RWPE1 (cell line): ENCODE data around the gene EFCAB7.

Experiments used
- CTCF ChIA-PET: fragments of 350-600 bp; sonication (Branson Sonifier 250); formaldehyde crosslinking; extraction: SDS; loops from one replicate; lab custom pipeline; 2021; lab: Yijun Ruan, JAX
- POLR2A ChIA-PET: fragments of 400-600 bp; formaldehyde crosslinking; extraction: SDS; loops from one replicate; lab custom pipeline; 2020; ENCODE audit warnings: antibody characterized with exemption; ENCODE audit not compliant: low non-redundant PET; lab: Yijun Ruan, JAX
- DNase-seq: peaks from one replicate; pipeline ENCODE4 v3.0.0; 2012; ENCODE audit warnings: low spot score
- H3K27ac ChIP-seq: fragments of 450-650 bp; 2 replicates; pipeline ENCODE4 v1.5.1; 2017
- TF ChIP-seq, protein P1 (sequence below): fragments of 450-650 bp; conservative IDR thresholded peaks from 2 replicates; pipeline ENCODE4 v1.5.1; 2017; ENCODE audit warnings: low read depth, mild to moderate bottlenecking

EFCAB7 gene

GRCh38 chr1:63602629-63603028 is 79.3 kb downstream of the EFCAB7 start:
- CTCF ChIA-PET: no interaction called here
- no peak overlapping the region for H3K27ac ChIP-seq
- no peak for DNase-seq
- POLR2A ChIA-PET: no interaction called here
- TF ChIP-seq, protein P1, sequence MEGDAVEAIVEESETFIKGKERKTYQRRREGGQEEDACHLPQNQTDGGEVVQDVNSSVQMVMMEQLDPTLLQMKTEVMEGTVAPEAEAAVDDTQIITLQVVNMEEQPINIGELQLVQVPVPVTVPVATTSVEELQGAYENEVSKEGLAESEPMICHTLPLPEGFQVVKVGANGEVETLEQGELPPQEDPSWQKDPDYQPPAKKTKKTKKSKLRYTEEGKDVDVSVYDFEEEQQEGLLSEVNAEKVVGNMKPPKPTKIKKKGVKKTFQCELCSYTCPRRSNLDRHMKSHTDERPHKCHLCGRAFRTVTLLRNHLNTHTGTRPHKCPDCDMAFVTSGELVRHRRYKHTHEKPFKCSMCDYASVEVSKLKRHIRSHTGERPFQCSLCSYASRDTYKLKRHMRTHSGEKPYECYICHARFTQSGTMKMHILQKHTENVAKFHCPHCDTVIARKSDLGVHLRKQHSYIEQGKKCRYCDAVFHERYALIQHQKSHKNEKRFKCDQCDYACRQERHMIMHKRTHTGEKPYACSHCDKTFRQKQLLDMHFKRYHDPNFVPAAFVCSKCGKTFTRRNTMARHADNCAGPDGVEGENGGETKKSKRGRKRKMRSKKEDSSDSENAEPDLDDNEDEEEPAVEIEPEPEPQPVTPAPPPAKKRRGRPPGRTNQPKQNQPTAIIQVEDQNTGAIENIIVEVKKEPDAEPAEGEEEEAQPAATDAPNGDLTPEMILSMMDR: no peak

GRCh38 chr1:63603810-63604209 is 80.5 kb downstream of the EFCAB7 start:
- ChIA-PET POLR2A (no interaction called here), CTCF (no interaction called here)
- DNase-seq: no peak
- TF ChIP-seq, protein P1: no peak
- H3K27ac ChIP-seq: no peak overlapping the region

- TF ChIP-seq, protein P1: no peak
- H3K27ac ChIP-seq: no peak overlapping the region
- ChIA-PET CTCF (interaction anchor here (1.6 kb wide), 1 partner anchor 84 kb away, joined by 4 read pairs; no protein-coding TSS in a partner anchor), POLR2A (no interaction called here)
- no peak for DNase-seq
Measured at GRCh38 chr1:63607322-63607721, 84.0 kb downstream of the EFCAB7 start.

DNA sequence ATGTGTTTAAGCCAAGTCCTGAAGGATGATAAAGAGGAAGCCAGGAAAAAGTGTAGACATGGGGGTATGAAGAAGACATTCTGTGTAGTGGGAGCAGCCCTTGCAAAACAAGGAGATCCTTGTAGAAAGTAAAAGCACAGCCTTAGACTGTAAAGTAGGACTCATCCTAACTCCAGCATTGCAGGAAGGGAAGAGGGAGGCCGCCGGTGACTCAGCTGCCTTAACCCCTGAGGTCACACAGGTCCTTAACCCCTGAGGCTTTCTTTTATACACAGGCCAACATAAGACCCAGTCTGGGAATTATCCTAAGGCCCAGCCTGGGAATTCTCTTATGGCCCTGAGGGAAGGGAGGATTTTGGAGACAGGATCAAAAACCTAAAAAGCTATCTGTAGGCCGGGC is 87.9 kb downstream of the EFCAB7 start:
- CTCF ChIA-PET: interaction anchor here (0.5 kb wide), 2 partner anchors 324 to 420 kb away, joined by 3 read pairs; no protein-coding TSS in a partner anchor
- POLR2A ChIA-PET: no interaction called here
- TF ChIP-seq, protein P1: no peak
- peak; percentile 14 for DNase-seq
- no peak overlapping the region for H3K27ac ChIP-seq

DNA sequence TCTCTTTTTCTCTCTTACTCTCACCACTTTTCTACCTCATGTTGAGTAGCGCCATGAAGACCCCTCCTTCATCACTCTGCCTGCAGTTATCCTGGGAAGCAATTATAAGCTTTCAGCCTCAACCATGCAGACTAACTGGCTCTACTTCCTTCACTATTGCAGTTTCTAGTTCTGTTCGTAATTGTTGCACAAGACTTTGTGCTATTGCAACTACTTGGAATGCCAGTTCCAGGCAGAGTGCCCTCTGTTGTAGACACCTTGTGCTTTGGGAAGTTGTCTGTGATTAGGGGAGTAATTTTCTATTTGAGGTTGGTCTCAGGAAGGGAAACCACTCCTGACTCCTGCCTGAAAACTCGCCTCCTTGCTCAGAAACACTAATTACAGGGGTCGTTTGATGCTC is 89.2 kb downstream of the EFCAB7 start:
- DNase-seq: no peak
- POLR2A ChIA-PET: no interaction called here
- no peak overlapping the region for H3K27ac ChIP-seq

GRCh38 chr1:63612971-63613370 is 89.6 kb downstream of the EFCAB7 start:
- ChIA-PET CTCF (interaction anchor here (0.6 to 1.3 kb wide), 2 partner anchors 629 to 634 kb away, joined by 4 read pairs; no protein-coding TSS in a partner anchor), POLR2A (no interaction called here)
- H3K27ac ChIP-seq: no peak overlapping the region
- TF ChIP-seq, protein P1: no peak
- no peak for DNase-seq

More for the DNA sequence above, 89.2 kb downstream of the EFCAB7 start:
- TF ChIP-seq, protein P1: no peak
- CTCF ChIA-PET: interaction anchor here (0.6 to 1.3 kb wide), 3 partner anchors 79 to 634 kb away, joined by 3 to 4 read pairs (median 4); no protein-coding TSS in a partner anchor
